ENCODE results near the gene FKRP.

The FKRP gene

DNA sequence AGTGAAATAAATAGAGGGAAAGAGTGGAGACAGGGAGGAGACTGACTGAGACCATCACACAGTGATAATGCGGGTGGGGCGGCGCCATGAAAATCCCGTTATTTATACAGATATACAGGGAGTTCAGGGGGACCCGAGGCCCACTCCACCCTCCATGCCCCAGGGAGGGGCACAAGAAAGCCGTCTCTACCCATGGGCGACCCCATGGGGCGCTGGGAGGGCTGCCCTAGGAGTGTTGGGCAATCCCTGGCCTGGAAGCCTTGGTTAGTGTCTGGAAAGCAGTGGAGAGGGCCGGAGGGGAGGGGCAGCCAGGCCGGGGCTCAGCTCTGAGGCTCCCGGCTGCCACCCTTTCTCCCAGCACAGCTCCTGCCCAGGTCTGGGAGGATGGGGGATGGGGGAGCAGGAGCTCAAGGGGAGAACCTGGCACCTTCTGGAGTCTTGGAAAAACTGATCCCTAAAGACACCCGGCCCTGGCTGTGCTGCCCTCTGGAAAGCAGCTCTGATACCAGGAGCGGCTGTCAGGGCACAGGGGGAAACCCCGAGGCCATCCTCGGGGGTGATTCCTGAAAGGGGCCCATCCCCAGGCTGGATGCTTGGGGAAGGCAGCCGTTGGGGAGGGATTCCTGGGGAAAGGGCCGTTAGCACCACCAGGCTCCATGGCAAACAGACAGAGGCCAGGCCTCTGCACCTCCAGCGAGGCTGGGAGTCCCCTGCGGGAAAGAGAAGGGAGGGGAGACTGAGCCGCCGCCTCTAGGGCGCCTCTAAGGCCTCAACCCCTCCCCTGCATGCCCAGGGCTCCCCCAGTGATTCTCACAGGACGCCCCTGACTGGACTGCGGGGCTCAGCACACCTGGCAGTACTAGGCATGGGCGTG lies 26.0 kb upstream of the FKRP start:
- no peak for DNase-seq

DNA sequence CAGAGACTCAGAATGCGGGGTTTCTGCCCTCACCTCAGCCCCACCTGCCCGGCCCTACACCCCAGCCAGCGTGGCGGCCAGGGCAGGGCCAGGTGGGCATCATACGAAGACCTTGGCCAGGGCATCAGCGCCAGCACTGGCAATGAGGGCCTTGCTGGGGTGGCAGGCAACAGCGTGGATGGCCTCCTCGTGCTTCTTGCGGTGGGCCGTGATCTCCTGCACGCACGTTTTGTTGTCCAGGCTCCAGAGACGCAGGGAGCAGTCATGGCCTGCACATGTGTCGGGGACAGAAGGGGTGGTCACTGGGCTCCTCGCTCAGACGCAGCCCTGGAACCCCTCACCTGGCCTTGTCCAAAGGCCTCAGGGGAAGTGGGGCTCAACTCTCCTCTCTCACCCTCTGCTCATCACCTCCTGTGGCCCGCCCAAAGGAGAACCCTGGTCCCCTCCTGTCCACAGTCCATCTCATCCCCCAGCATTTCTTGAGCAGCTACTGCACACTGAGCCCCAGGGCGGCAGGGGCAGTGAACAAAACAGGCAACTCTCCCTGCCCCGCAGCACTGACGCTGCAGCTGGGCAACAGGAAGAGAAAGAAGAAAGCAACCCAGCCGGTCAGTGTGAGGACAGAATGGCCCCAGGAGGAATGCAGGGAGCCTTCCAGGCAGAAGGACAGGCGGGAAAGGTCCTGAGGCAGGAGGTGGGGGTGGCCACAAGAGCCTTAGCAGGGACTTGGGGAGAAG lies 25.2 kb upstream of the FKRP start:
- DNase-seq: no peak

DNA sequence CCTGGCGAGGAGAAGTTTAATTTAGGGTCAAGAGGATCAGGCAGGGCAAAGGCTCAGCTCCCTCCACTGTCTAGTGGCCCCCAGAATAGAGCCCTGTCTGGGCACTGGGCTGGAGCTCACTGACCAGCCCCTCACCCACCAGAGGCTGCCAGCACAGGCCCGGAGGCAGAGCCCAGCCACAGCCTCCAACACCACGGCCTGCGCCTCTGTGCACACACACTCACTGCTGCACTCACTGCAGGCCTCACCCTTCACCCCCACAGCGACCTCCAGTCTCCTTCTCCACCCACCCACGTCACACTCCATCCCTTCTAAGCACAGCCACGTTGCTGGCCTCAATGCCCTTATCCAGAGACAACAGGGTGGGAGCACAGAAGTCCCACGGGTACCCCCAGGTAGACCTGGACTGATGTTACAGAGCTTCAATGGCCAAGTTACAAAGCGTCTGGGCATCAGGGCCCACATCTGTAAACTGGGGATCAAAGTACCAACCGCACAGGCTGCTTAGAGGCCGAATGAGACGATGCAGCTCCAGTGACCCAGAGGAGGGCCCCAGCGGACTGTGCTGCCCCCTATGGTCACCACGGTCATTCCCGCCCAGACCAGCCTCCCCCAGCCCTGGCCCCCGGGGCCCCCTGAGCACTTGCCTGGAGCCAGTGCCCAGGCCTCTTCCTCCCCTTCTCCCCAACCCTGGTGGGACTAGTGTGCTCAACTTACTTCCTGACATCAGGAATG lies 24.4 kb upstream of the FKRP start:
- no peak for DNase-seq

DNA sequence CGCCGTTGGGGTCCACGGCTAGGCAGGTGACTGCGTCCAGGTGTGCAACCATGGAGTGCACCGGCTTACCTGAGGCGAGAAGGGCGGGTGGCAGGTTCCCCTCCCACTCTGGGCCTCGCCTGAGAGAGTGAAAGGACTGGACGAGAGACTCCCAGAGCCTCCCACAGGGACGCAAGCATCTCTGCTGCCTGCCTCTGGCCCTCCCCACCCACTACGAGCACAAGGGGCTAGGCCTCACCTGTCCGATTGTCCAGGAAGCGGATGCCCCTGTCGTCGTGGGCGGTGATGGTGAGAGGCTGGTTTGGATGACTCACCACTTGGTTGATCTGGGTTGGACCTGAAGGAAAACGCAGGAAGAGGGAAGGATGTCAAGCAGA lies 23.9 kb upstream of the FKRP start:
- DNase-seq: no peak

DNA sequence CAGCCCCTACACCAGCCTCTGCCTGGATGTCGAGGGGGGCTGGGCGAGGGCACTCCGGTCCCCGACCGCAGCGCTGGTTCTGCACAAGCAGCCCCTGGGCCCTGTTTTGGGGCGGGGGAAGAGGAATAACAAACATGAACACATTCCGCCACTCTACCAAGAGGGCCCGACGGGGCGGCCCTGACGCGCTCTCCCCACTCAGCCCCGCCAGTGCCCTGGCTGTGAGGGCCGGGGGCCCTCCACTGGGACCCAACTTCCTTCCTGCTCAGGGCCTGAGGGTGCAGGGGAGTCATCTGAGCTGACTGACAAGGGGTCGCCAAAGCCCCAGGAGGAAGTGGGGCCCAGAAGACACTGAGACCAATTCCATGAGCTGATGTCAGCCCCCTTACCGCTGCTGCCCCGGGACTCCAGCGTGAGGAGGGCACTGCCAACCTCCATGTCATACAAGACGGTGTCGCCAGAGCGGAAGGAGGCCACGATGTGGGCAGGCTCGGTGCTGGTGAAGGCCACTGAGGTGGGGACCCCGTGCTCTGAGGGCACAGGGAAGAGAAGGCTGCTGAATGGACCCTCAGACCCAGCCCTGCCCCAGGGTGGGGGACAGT lies 23.3 kb upstream of the FKRP start:
- no peak for DNase-seq

DNA sequence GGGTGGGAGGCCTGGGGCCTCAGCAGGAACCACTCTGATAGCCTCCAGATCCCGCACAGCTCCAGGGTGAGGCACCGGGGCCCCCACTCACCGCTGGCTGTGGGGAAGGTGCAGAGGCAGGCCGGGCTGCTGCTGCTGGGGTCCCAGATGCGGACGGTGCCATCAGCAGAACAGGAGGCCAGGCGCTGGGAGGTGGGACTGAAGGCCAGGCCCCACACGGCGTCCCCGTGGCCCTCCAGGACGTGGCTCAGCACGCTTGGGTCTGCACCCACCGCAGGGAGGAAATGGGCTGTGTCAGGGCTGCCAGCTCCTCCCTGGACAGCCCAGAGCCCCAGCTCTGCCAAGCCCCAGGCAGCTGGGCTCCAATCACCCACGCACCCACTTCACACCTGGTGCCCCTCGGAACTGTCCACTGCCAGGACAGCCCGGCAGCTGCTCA lies 22.8 kb upstream of the FKRP start:
- no peak for DNase-seq

DNA sequence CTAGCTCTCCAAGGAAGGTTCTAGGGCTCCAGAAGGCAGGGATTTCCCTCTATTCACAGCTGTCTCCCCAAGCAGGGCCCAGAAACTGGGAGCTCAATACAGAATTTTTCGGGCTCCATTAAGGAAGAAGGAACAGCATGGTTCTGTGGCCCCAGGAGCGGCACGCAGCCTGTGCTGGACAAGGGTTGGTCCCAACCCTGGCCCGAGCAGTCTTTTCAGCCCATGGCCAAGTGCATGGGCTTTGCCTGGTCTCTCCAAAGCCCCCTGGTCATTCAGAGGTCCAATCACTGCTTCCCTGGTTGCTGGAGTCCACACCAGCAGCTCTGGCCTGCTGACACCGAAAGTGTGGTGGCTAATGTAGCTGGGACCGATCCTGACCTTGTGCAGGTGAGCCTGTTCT lies 22.4 kb upstream of the FKRP start:
- DNase-seq: no peak

DNA sequence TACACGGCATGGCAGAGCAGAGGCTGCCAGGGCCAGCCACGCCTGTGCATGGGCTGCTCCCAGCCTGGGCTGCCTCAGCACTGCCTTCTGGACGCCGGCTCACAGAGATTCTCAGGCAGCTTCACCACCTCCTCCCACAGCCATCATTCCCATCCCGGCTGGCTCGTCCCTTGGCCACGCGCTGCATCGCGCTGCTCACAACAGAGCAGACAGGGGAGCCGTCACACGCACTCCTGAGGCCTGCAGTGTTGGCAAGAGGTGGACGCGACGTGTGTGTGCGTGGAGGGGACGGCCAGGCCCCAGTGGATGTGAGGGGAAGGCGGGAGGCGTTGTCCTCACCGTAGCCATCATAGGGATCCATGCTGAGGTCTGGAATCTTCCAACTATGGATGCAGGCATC lies 21.4 kb upstream of the FKRP start:
- no peak for DNase-seq

DNA sequence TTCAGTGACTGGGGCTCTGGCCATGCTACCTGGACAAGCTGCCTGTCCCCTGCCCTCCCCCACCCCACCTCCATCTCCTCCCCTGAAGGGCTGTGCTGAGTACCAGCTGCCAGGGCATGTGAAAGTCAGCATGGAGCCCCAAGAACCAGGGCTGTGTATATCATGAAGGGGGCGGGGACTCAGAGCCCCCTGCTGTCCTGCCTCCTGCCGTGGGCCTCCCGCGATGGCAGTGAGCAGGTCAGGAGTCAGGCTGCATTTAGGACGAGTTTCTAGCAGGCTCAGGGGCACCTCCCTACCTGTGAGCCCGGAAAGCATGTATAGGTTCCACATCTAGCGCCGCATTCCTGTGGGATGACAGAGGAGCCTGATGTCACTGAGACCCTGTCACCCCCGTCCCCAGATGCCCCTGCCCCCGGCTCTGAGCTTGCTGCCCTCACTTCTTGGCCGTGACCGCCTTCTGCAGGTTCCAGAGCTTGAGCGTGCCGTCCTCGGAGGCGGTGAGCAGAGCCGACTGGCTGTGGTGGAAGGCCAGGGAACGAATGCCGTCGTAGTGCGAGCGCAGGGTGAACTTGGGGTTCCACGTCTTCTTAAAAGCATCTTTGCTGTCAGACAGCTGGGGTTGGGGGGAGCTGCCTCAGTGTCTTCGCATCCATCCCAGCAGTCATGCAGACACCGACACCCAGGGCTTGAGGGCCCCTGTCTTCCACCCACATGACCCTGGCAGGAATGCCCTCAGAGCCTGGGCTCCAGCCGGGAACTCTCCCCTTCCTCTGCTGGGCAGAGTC lies 20.6 kb upstream of the FKRP start:
- DNase-seq: no peak

DNA sequence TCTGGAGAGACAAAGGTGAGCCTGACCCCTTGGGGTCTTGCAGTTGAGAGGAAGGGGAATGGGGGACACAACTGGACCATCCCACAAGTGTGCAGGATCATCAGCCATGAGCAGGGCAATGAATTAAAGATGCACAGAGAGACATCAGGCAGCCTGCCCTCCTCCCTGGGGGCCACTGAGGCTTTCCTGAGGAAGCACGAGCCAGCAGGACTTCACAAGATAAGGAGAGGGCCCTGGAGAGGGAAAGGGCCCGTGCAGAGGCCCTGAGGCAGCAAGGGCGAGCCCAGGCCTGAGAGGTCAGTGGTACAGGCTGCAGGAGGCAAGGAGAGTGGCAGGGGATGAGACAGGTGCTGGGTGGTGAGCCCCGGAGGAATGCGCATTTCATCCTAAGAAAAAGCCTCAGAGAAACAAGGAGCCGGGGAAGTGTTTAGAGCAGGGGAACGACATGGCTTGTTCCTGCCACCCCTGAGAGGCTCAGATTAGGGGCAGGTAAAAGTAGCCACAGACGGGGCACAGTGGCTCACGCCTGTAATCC lies 19.9 kb upstream of the FKRP start:
- DNase-seq: no peak

DNA sequence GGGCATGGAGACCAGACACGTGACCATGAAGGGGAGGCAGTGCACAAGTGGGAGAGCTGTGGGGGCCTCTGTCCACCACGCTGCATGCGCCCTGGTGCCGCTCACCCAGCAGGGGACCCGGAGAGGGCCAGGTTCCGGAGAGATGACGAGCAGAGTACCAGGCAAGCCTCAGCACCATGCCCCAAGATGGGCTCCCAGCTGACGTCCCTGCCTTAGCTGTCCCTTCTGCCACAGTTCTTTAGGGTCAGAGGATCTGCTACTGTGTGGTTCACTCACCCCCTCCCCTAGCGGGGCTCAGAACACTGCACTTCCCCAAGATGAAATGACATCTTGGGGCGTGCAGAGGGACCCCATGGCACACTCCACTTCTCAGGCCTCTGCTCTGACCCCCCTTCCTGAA lies 19.3 kb upstream of the FKRP start:
- no peak for DNase-seq

DNA sequence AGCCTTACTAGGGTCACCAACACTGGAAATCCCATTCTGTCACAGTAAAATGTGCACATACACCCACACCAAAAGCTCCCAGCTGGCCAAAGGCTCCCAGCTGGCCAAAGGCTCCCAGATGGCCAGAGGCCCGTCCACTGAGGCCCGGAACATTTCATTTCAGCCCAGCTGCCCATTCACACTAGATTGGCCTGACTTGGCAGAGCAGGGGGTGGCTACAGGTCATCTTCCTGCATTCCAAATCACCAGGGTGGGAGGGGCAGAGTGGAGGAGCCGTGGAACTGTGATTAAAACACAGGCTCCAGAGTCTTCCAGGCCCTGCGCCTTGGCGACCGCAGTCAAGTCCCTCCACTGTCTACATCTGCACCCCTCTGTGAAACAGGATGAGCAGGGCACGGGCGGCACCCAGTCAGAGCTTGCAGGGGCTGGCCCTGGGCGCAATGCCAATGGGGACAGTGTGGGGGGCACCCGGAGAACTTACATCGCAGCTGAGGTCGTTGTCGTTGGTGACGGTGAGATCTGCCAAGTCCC lies 18.8 kb upstream of the FKRP start:
- DNase-seq: no peak

DNA sequence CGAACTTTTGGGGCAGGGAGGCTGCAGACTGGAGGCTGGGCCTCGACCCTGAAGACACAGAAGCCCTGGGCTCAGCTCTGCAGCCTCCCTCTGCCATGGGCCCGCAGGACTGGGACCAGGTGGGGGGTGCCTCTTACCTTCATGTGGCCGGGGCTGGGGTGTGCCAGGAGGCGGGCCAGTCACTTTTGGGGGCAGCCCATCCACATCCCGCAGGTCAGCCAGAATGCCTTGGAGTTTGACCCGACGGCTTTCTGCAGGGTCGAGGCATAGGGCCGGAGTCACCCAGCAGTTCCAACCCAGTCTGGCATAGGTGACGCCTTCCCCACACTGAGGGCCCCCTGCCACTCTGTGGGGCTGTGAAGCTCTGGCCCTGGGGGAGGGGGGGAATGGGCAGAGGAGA lies 18.1 kb upstream of the FKRP start:
- no peak for DNase-seq

DNA sequence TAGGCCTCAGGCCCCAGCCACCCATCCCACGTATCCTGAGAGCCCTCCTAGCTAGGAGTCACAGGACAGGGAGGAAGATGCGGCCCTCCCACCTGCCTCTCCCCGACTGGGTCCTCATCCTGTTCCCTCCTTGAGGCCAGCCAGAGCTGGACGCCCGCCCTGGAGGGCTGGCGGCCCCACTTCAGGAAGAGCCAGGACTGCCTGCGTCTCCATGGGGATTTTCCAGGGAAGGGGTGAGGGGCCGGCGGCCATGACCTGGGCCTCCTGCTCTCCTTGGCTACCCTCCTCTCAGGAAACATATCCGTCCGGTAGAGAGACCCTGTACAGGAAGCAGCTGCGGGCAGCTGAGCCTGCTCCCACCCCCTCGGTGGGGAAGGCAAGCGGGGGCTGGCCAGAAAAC lies 17.6 kb upstream of the FKRP start:
- no peak for DNase-seq

DNA sequence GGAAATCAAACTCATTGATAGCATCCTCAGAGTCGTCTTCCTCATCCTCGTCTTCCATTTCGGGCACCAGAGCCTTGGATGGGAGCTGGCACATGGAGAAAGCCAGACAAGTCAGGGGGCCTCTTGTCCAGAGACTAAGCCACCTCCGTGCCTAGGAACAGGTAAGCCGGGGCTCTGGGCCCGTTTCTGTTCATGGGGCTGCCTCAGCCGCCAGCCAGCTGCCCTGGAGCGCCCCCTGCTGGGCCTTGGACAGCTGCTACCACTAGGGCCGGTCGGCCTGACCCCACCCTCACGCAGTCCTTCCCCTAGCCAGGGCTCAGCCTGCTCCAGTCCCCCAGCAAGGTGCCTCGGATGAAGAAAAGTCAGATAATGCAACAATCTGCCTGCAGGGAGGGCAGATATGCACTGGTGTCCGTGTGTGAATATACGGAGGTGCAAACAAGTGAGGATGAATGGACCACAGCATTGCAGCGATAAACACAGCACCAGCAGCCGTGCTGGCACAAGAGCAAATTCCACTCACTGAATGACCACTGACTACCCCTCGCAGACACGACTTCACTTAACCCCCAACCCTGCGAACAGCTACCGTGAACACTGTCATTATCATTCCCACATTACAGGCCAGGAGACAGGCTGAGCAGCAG lies 17.0 kb upstream of the FKRP start:
- DNase-seq: no peak

DNA sequence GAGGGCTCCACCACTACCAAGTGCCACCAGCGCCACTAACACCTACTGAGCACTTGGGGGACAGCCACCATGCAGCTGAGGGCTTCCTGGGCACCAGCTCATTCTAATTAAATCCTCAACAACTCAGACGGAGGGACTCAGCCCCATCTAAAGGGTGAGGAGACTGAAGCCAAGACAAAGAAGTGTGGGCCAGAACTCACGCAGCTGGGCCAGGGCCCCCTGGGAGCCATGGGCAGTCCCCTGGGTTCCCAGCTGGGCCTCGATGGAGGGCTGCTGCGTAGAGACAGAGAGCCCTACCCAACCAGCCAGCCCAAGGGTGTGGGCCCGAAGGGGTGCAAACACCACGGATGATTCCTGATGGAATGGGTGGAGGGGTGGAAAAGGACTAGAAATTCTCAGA lies 16.2 kb upstream of the FKRP start:
- no peak for DNase-seq

DNA sequence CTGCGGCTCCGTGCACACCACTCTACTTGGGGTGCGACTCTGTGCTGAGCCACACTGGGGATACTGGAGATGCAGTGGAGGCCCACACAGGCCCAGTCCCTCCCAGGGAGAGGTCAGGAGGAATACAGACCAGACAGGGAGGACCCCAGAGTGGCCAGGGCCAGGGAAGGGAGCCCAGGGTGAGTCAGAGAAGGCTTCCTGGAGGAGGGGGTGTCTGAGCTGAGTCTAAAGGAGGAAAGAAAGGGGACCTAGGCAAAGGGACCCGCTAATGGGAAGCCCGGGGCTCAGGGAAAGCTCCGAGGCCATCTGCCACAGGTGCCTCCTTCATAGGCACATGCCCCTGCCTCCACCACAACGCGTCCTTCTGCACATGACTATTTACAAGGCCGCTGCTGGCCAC lies 15.7 kb upstream of the FKRP start:
- DNase-seq: no peak

DNA sequence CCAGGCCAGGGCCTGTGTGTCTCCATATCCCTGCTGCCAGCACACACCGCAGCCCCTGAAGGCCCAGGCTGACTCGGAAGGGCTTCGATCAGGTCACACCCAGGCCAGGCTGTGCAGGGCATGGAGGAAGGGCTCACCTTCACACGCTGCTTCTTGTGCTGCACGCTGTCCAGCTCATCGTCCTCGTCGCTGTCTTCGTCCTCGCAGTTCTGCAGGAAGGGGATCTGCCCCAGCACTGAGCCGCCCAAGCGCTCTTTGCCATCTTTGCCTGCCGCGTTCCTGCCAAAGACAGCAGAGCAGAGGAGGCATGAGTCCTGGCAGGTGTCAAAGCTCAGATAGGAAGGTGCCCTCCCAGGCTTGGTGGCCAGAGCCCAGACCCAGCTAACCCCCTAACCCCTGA lies 15.3 kb upstream of the FKRP start:
- DNase-seq: no peak

DNA sequence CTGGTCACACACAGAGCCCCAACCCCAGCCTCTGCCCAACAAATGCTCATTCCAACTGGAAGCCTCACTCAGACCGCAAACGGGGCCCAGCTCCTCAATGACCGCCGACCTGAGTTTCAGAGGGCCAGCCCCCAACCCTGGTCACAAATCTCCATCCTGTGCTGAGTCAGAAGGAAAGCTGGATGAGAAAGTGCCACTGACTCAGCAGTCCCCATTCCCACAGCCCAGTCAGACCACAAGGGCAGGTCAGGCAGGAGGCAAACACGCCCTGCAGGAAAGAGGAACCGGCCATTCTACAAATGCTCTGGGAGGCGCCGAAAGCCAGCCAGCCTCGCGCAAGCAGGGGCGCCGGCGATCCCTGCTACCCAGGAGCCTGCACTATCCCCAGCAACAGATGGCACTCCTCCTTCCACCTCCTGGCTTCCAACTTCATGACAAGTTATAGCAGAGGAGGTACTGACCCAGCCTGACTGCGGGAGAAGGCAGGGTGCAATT lies 14.8 kb upstream of the FKRP start:
- DNase-seq: no peak

DNA sequence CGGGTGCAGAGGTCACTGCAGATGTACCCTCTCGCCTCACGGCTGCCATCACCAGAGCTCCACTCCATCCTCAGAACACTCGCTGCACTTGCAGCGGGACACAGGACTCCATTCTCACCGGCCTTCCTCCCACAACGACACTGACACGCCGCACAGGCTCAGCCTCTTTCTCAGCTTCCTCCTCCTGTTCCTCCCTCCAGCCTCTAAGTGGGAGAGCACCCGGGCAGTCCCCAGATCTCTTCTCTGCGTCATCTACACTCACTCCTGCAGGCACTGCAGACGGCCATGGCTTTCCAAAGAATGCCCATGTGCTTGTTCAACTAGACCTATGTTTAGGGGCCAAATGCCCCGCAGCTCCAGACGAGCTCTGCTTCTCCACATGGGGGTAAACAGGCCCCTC lies 14.3 kb upstream of the FKRP start:
- DNase-seq: no peak
